ENCODE measurements around the gene FAU. TPM values are rescaled to one million over a fixed set of nuclear protein-coding genes. Genes with fewer than 3 reads are reported as not detected.

FAU gene
- total RNA-seq, 2 donors from 2014 or later, result 365 to 553 TPM

GRCh38 chr11:65089621-65090020, 32.3 kb downstream of the FAU start:
- Histone ChIP-seq H3K4me1 (ENCODE audit: control insufficient read depth in 1 of 2, low read depth in 2 of 2) (peaks cover 6 to 13% of the 10 kb centered on the region in 2 donors), H3K27me3 (replicated peaks; ENCODE audit: insufficient read depth) (no peaks in the 10 kb centered on the region), H3K36me3 (peaks cover 15% of the 10 kb centered on the region), H3K27ac (no peak overlapping the region), H3K9me3 (no peaks in the 10 kb centered on the region), H3K4me3 (no peak overlapping the region)
- no peak for DNase-seq (ENCODE audit: low spot score)
- no peak for ATAC-seq (ENCODE audit: insufficient number of reproducible peaks, low FRiP score, low read depth)
- TF ChIP-seq CTCF (IDR thresholded peaks at IDR 0.05), result no peak

GRCh38 chr11:65087827-65088226, 34.1 kb downstream of the FAU start:
- Histone ChIP-seq H3K27ac (no peak overlapping the region), H3K4me1 (ENCODE audit: control insufficient read depth in 1 of 2, low read depth in 2 of 2) (peaks cover 10 to 22% of the 10 kb centered on the region in 2 donors), H3K36me3 (peaks cover 15% of the 10 kb centered on the region), H3K9me3 (no peaks in the 10 kb centered on the region), H3K27me3 (replicated peaks; ENCODE audit: insufficient read depth) (no peaks in the 10 kb centered on the region), H3K4me3 (no peak overlapping the region)
- DNase-seq (ENCODE audit: low spot score) (no peak), ATAC-seq (ENCODE audit: insufficient number of reproducible peaks, low FRiP score, low read depth) (no peak)
- no peak for TF ChIP-seq CTCF (IDR thresholded peaks at IDR 0.05)

GRCh38 chr11:65087216-65087615, 34.7 kb downstream of the FAU start:
- no peak for TF ChIP-seq CTCF (IDR thresholded peaks at IDR 0.05)
- no peaks in the 10 kb centered on the region for H3K27me3 ChIP-seq (replicated peaks; ENCODE audit: insufficient read depth)
- peaks cover 10 to 22% of the 10 kb centered on the region in 2 donors for H3K4me1 ChIP-seq (ENCODE audit: control insufficient read depth in 1 of 2, low read depth in 2 of 2)
- no peak for DNase-seq (ENCODE audit: low spot score)
- no peak overlapping the region for H3K4me3 ChIP-seq
- H3K27ac ChIP-seq, result no peak overlapping the region
- H3K36me3 ChIP-seq, result peaks cover 15% of the 10 kb centered on the region
- ATAC-seq (ENCODE audit: insufficient number of reproducible peaks, low FRiP score, low read depth), result no peak
- no peaks in the 10 kb centered on the region for H3K9me3 ChIP-seq

GRCh38 chr11:65086809-65087208, 35.1 kb downstream of the FAU start:
- Histone ChIP-seq H3K4me3 (no peak overlapping the region), H3K4me1 (ENCODE audit: control insufficient read depth in 1 of 2, low read depth in 2 of 2) (peaks cover 10 to 22% of the 10 kb centered on the region in 2 donors), H3K36me3 (peaks cover 15% of the 10 kb centered on the region), H3K27me3 (replicated peaks; ENCODE audit: insufficient read depth) (no peaks in the 10 kb centered on the region), H3K9me3 (no peaks in the 10 kb centered on the region), H3K27ac (no peak overlapping the region)
- DNase-seq (ENCODE audit: low spot score) (no peak), ATAC-seq (ENCODE audit: insufficient number of reproducible peaks, low FRiP score, low read depth) (no peak)
- no peak for TF ChIP-seq CTCF (IDR thresholded peaks at IDR 0.05)

- Histone ChIP-seq H3K9me3 (no peaks in the 10 kb centered on the region), H3K4me1 (ENCODE audit: control insufficient read depth in 1 of 2, low read depth in 2 of 2) (peaks cover 10 to 22% of the 10 kb centered on the region in 2 donors), H3K4me3 (no peak overlapping the region), H3K27ac (no peak overlapping the region), H3K27me3 (replicated peaks; ENCODE audit: insufficient read depth) (no peaks in the 10 kb centered on the region), H3K36me3 (peaks cover 15% of the 10 kb centered on the region)
- no peak for DNase-seq (ENCODE audit: low spot score)
- no peak for TF ChIP-seq CTCF (IDR thresholded peaks at IDR 0.05)
- ATAC-seq (ENCODE audit: insufficient number of reproducible peaks, low FRiP score, low read depth), result no peak
These were observed 36.5 kb downstream of the FAU start for GRCh38 chr11:65085446-65085845.
